BE2C (cell line): ENCODE measurements around the gene CNTRL.

Experiments used
- DNase-seq: peaks from one replicate; pipeline ENCODE4 v3.0.0-alpha.2; 2020
- H3K27me3 ChIP-seq: fragments of 250-450 bp; sonication (Bioruptor Pico); 2 replicates; pipeline ENCODE4 v1.5.1; 2020; ENCODE audit warnings: mild to moderate bottlenecking
- H3K36me3 ChIP-seq: fragments of 250-450 bp; sonication (Bioruptor Pico); 2 replicates; pipeline ENCODE4 v1.5.1; 2020; ENCODE audit warnings: mild to moderate bottlenecking
- H3K4me1 ChIP-seq: fragments of 250-450 bp; sonication (Bioruptor Pico); 2 replicates; pipeline ENCODE4 v1.5.1; 2020
- H3K4me3 ChIP-seq: 2 replicates; pipeline ENCODE4 v1.5.1; 2011; ENCODE audit warnings: low read depth, low read length
- H3K9me3 ChIP-seq: fragments of 250-450 bp; sonication (Bioruptor Pico); 2 replicates; pipeline ENCODE4 v1.5.1; 2020
- CTCF ChIP-seq: IDR thresholded peaks from 2 replicates; pipeline ENCODE4 v1.5.1; 2012; ENCODE audit warnings: mild to moderate bottlenecking, low read depth, low read length

CNTRL gene

GRCh38 chr9:121184463-121184862, 109.7 kb downstream of the CNTRL start:
- Histone ChIP-seq H3K4me3 (no peak overlapping the region), H3K9me3 (no peaks in the 10 kb centered on the region), H3K27me3 (no peaks in the 10 kb centered on the region), H3K36me3 (peaks cover 39% of the 10 kb centered on the region), H3K4me1 (peaks cover 2% of the 10 kb centered on the region; the same call in 1 of the 2 replicates)
- no peak for TF ChIP-seq CTCF
- no peak for DNase-seq

GRCh38 chr9:121185178-121185745, 110.5 kb downstream of the CNTRL start:
- Histone ChIP-seq H3K4me1 (peaks cover 5% of the 10 kb centered on the region), H3K4me3 (no peak overlapping the region), H3K9me3 (no peaks in the 10 kb centered on the region), H3K27me3 (no peaks in the 10 kb centered on the region), H3K36me3 (peaks cover 42% of the 10 kb centered on the region)
- no peak for DNase-seq
- no peak for TF ChIP-seq CTCF

- Histone ChIP-seq H3K27me3 (no peaks in the 10 kb centered on the region), H3K9me3 (no peaks in the 10 kb centered on the region), H3K36me3 (peaks cover 40% of the 10 kb centered on the region), H3K4me3 (no peak overlapping the region), H3K4me1 (peaks cover 5% of the 10 kb centered on the region)
- no peak for TF ChIP-seq CTCF
- no peak for DNase-seq
Observed at GRCh38 chr9:121185774-121186403, 111.1 kb downstream of the CNTRL start.

GRCh38 chr9:121187636-121188305, 113.0 kb downstream of the CNTRL start:
- Histone ChIP-seq H3K36me3 (peaks cover 25% of the 10 kb centered on the region), H3K9me3 (no peaks in the 10 kb centered on the region), H3K4me1 (peaks cover 5% of the 10 kb centered on the region), H3K27me3 (no peaks in the 10 kb centered on the region), H3K4me3 (no peak overlapping the region)
- DNase-seq = no peak
- no peak for TF ChIP-seq CTCF

- H3K36me3 ChIP-seq = peaks cover 18% of the 10 kb centered on the region
- DNase-seq = no peak
- no peak for TF ChIP-seq CTCF
- peaks cover 5% of the 10 kb centered on the region for H3K4me1 ChIP-seq
- H3K9me3 ChIP-seq = no peaks in the 10 kb centered on the region
- no peak overlapping the region for H3K4me3 ChIP-seq
- H3K27me3 ChIP-seq = no peaks in the 10 kb centered on the region
Observed at GRCh38 chr9:121189006-121189405, 114.3 kb downstream of the CNTRL start.

GRCh38 chr9:121189660-121190059, 114.9 kb downstream of the CNTRL start:
- Histone ChIP-seq H3K4me1 (peaks cover 5% of the 10 kb centered on the region), H3K27me3 (no peaks in the 10 kb centered on the region), H3K4me3 (no peak overlapping the region), H3K9me3 (no peaks in the 10 kb centered on the region), H3K36me3 (peaks cover 18% of the 10 kb centered on the region)
- TF ChIP-seq CTCF = no peak
- no peak for DNase-seq
